Mammary epithelial cell (primary cell): ENCODE data around the gene ZBTB49.

Source experiments
- CTCF ChIP-seq, 2 donors: IDR thresholded peaks in 1 of 2; conservative IDR thresholded peaks in 1 of 2; 2 replicates each; pipeline ENCODE4 v1.5.1; 2011 to 2012; ENCODE audit warnings: inconsistent platforms in 2 of 2, low read length in 2 of 2, mild to moderate bottlenecking in 2 of 2, control low read depth in 1 of 2, low read depth in 1 of 2; ENCODE audit not compliant: insufficient read depth in 1 of 2; ENCODE audit errors: extremely low read depth in 1 of 2
- EZH2 ChIP-seq: IDR thresholded peaks from 2 replicates; pipeline ENCODE4 v1.6.1; 2012; ENCODE audit warnings: low read length, inconsistent platforms, borderline replicate concordance

DNA sequence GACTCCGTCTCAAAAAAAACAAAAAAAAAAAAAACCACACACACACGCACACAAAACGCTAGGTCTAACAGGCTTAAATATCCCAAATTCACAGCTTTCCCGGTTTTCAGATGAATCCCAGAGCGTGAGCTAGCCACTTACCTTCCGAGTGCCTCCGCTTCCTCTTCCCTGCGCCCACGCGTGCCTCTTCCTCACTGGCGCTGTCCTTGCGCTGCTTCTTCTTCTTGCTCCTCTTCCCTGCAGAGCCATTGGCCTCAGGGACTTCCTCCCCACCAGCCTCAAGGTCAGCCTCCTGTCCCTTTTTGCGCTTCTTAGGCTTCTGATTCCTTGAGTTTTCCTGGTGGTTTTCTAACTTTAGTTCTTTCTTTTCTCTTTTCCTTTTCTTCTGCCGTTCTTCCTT is 15.8 kb upstream of the ZBTB49 start:
- TF ChIP-seq CTCF (conservative IDR thresholded peaks at IDR 0.05 in 1 of 2, IDR thresholded peaks at IDR 0.05 in 1 of 2; ENCODE audit: extremely low read depth in 1 of 2, insufficient read depth in 1 of 2, low read depth in 1 of 2, low read length in 2 of 2): no peak
- no peak for TF ChIP-seq EZH2
